Lower leg skin (tissue), 3 donors: ENCODE measurements around the gene CTSS.

Experiments used
- CTCF ChIP-seq, 3 donors: fragments of 450-650 bp; IDR thresholded peaks; one replicate each; pipeline ENCODE4 v1.5.1; 2016; ENCODE audit warnings: antibody characterized with exemption in 3 of 3, mild to moderate bottlenecking in 3 of 3, moderate library complexity in 2 of 3
- POLR2A ChIP-seq, 2 donors: fragments of 450-650 bp; IDR thresholded peaks; one replicate each; pipeline ENCODE4 v1.6.1; 2016 to 2017; ENCODE audit warnings: antibody characterized with exemption in 2 of 2, mild to moderate bottlenecking in 1 of 2, moderate library complexity in 1 of 2

- TF ChIP-seq POLR2A (IDR thresholded peaks at IDR 0.05) (no peak), CTCF (IDR thresholded peaks at IDR 0.05) (no peak)
Observed at GRCh38 chr1:150813028-150813707, 47.6 kb upstream of the CTSS start.
